Neural crest cell (in vitro differentiated cells): Measurements from ENCODE around the gene PPP1R9A. TPM values are rescaled to one million over a fixed set of nuclear protein-coding genes. Genes with fewer than 3 reads are reported as not detected.

Experiments
- DNase-seq: peaks from one replicate; pipeline ENCODE4 v3.0.0; 2021; ENCODE audit warnings: low read depth, mixed read lengths, low spot score
- H3K27ac Mint-ChIP-seq: one replicate; pipeline ENCODE4 v1.8.0; 2021; ENCODE audit warnings: mild to moderate bottlenecking, mixed read lengths; ENCODE audit not compliant: unreplicated experiment
- H3K27me3 Mint-ChIP-seq: 2 replicates; pipeline ENCODE4 v1.8.0; 2021; ENCODE audit warnings: low read depth, mild to moderate bottlenecking, mixed read lengths
- H3K36me3 Mint-ChIP-seq: 2 replicates; pipeline ENCODE4 v1.8.0; 2021; ENCODE audit warnings: low read depth, mild to moderate bottlenecking, mixed read lengths
- H3K4me1 Mint-ChIP-seq: 2 replicates; pipeline ENCODE4 v1.8.0; 2021; ENCODE audit warnings: mixed read lengths
- H3K4me3 Mint-ChIP-seq: one replicate; pipeline ENCODE4 v1.8.0; 2021; ENCODE audit warnings: mild to moderate bottlenecking, mixed read lengths
- H3K9me3 Mint-ChIP-seq: 2 replicates; pipeline ENCODE4 v1.8.0; 2021; ENCODE audit warnings: mixed read lengths
- CTCF ChIP-seq: fragments of 200-600 bp; sonication (generic); conservative IDR thresholded peaks from 2 replicates; pipeline ENCODE4 v1.5.0; 2021; ENCODE audit warnings: antibody characterized with exemption, mild to moderate bottlenecking
- total RNA-seq: library from RNA; stranded (reverse); gene quantifications from 2 replicates; pipeline ENCODE4 v1.2.1, GENCODE V29; 2021

PPP1R9A gene
- total RNA-seq, 1 donor from 2014 or later = 21.2 TPM

- Mint-ChIP-seq H3K9me3 (no peaks in the 10 kb centered on the region), H3K4me1 (no peaks in the 10 kb centered on the region), H3K36me3 (peaks cover 3% of the 10 kb centered on the region), H3K4me3 (no peak overlapping the region), H3K27ac (no peak overlapping the region), H3K27me3 (no peaks in the 10 kb centered on the region)
- DNase-seq = no peak
- no peak for TF ChIP-seq CTCF
Measured at GRCh38 chr7:95267754-95268153, 360.4 kb downstream of the PPP1R9A start.

DNA sequence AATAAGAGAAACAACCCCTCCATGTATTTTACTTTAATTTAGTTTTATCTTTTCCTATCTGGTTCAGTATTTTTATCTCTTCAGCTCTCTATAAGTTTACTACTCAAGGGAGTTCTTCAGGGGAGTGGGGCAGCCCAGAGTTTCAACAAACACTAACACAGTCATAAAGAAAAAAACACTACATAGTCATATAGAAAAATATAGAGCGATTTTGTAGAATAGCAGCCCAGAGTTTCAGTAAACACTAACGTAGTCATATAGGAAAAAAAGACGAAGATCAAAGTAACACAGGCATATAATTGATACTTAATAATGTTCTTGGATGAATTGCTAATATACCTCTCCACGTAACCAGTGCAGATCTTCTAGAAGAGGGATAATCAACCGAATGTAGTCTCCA, 362.2 kb downstream of the PPP1R9A start:
- no peaks in the 10 kb centered on the region for H3K27me3 Mint-ChIP-seq
- H3K9me3 Mint-ChIP-seq = no peaks in the 10 kb centered on the region
- no peak for TF ChIP-seq CTCF
- no peak for DNase-seq
- H3K36me3 Mint-ChIP-seq = peaks cover 3% of the 10 kb centered on the region
- H3K4me3 Mint-ChIP-seq = no peak overlapping the region
- no peaks in the 10 kb centered on the region for H3K4me1 Mint-ChIP-seq
- no peak overlapping the region for H3K27ac Mint-ChIP-seq

- no peaks in the 10 kb centered on the region for H3K9me3 Mint-ChIP-seq
- no peak for TF ChIP-seq CTCF
- no peaks in the 10 kb centered on the region for H3K4me1 Mint-ChIP-seq
- H3K36me3 Mint-ChIP-seq = no peaks in the 10 kb centered on the region
- DNase-seq = no peak
- no peak overlapping the region for H3K27ac Mint-ChIP-seq
- no peak overlapping the region for H3K4me3 Mint-ChIP-seq
- H3K27me3 Mint-ChIP-seq = no peaks in the 10 kb centered on the region
Measured at GRCh38 chr7:95276114-95276513, 368.7 kb downstream of the PPP1R9A start.

DNA sequence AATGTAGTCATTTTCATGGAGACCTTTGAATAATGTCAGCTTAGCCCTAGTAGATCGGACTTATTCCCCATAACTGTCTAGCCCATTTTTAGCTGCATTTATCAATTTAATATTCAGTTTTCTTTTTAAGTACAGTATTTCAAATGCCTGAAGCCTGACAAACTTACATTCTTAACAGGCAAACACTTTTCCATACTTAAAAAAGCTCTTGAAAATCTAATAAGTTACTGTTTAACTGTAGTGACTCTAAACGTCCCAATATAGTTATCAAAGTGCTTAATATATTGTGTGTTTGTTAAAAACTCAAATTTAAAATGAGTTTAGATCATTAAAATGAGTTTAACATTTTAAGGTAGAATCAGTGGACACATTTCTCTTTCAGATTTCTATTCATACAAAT, 372.0 kb downstream of the PPP1R9A start:
- no peak for TF ChIP-seq CTCF

DNA sequence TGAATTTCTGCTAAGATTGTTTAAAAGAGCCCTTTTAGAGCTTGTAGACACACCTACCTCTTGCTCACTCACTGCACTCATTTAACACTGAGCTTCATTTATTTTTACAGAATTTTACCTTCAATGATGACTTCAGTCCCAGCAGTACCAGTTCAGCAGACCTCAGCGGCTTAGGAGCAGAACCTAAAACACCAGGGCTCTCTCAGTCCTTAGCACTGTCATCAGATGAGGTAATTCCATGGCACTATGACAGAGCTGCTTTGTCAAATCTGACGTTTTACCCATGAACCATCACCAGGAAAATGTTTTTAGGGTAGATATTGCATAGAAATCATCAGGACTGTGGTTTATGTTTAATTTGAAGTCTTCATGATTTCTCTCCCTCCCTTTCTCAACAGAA, 378.7 kb downstream of the PPP1R9A start:
- H3K36me3 Mint-ChIP-seq = peaks cover 23% of the 10 kb centered on the region
- H3K4me3 Mint-ChIP-seq = no peak overlapping the region
- DNase-seq = no peak
- H3K27me3 Mint-ChIP-seq = no peaks in the 10 kb centered on the region
- H3K4me1 Mint-ChIP-seq = no peaks in the 10 kb centered on the region
- no peaks in the 10 kb centered on the region for H3K9me3 Mint-ChIP-seq
- no peak for TF ChIP-seq CTCF
- H3K27ac Mint-ChIP-seq = no peak overlapping the region

More for the DNA sequence above, 372.0 kb downstream of the PPP1R9A start:
- H3K27ac Mint-ChIP-seq = no peak overlapping the region
- no peaks in the 10 kb centered on the region for H3K4me1 Mint-ChIP-seq
- no peak overlapping the region for H3K4me3 Mint-ChIP-seq
- DNase-seq = no peak
- no peaks in the 10 kb centered on the region for H3K27me3 Mint-ChIP-seq
- no peaks in the 10 kb centered on the region for H3K36me3 Mint-ChIP-seq
- H3K9me3 Mint-ChIP-seq = no peaks in the 10 kb centered on the region
